HG02678 (cell line): ENCODE results near the gene PMAIP1.
"Not testable (repeated sequence)": the region's sequence is repeated elsewhere in the genome, so short reads cannot be mapped to it uniquely, and the experiment has no call there.

Source experiments
- ATAC-seq: cut with Tn5 transposase; IDR thresholded peaks from one replicate; pipeline ENCODE4 v1.9.1; 2021; ENCODE audit warnings: mild to moderate bottlenecking, moderate library complexity; ENCODE audit not compliant: unreplicated experiment

Gene PMAIP1

GRCh38 chr18:59881728-59882656 is 17.8 kb upstream of the PMAIP1 start:
- peak; percentile 53 for ATAC-seq

- no peak for ATAC-seq
Observed at GRCh38 chr18:59884351-59884750, 15.4 kb upstream of the PMAIP1 start.

GRCh38 chr18:59885579-59886163 is 14.1 kb upstream of the PMAIP1 start:
- peak; percentile 86 for ATAC-seq

- ATAC-seq, result not testable (repeated sequence)
Observed at GRCh38 chr18:59886399-59886798, 13.4 kb upstream of the PMAIP1 start.

- no peak for ATAC-seq
Observed at GRCh38 chr18:59892123-59892522, 7.7 kb upstream of the PMAIP1 start.

- no peak for ATAC-seq
Observed at GRCh38 chr18:59893971-59894370, 5.8 kb upstream of the PMAIP1 start.

- ATAC-seq, result no peak
Observed at GRCh38 chr18:59897321-59897954, 2.4 kb upstream of the PMAIP1 start.

GRCh38 chr18:59898093-59898492 is 1.7 kb upstream of the PMAIP1 start:
- no peak for ATAC-seq

GRCh38 chr18:59898609-59899297 is 1.0 kb upstream of the PMAIP1 start:
- no peak for ATAC-seq

- ATAC-seq, result peak; percentile 35
Observed at GRCh38 chr18:59900222-59901128, 679 bp downstream of the PMAIP1 start.

- ATAC-seq, result no peak
Observed at GRCh38 chr18:59902131-59902992, 2.6 kb downstream of the PMAIP1 start.

- no peak for ATAC-seq
Observed at GRCh38 chr18:59902993-59903610, 3.3 kb downstream of the PMAIP1 start.

GRCh38 chr18:59904011-59904601 is 4.3 kb downstream of the PMAIP1 start:
- no peak for ATAC-seq

GRCh38 chr18:59905686-59906091 is 5.9 kb downstream of the PMAIP1 start:
- no peak for ATAC-seq

- no peak for ATAC-seq
Observed at GRCh38 chr18:59906203-59906602, 6.4 kb downstream of the PMAIP1 start.

GRCh38 chr18:59907172-59907571 is 7.4 kb downstream of the PMAIP1 start:
- ATAC-seq, result no peak

- no peak for ATAC-seq
Observed at GRCh38 chr18:59907660-59908059, 7.9 kb downstream of the PMAIP1 start.

GRCh38 chr18:59908799-59909198 is 9.0 kb downstream of the PMAIP1 start:
- ATAC-seq, result no peak
